HEK293 (cell line): ENCODE measurements around the gene HDLBP.

ENCODE experiments used
- CTCF ChIA-PET: fragments of 350-600 bp; formaldehyde crosslinking; extraction: SDS; loops from one replicate; lab custom pipeline; 2021; ENCODE audit warnings: antibody characterized with exemption; lab: Yijun Ruan, JAX
- POLR2A ChIA-PET: fragments of 300-600 bp; formaldehyde crosslinking; extraction: SDS; loops from one replicate; lab custom pipeline; 2020; ENCODE audit warnings: antibody characterized with exemption, inconsistent platforms; lab: Yijun Ruan, JAX
- H3K27ac ChIP-seq: fragments of 200-500 bp; sonication (Bioruptor generic); 2 replicates; pipeline ENCODE4 v1.5.1; 2014; ENCODE audit warnings: low read depth, low read length, control low read depth, inconsistent platforms; ENCODE audit errors: extremely low read depth
- H3K36me3 ChIP-seq, 2 experiments: fragments of 200-500 bp in 1 of 2; sonication (Bioruptor generic) in 1 of 2; 1 replicate in 1 of 2; 2 replicates in 1 of 2; pipeline ENCODE4 v1.5.1; 2014 to 2017; ENCODE audit warnings: inconsistent platforms in 2 of 2, low read length in 2 of 2; ENCODE audit not compliant: control insufficient read depth in 2 of 2, insufficient read depth in 1 of 2
- H3K4me1 ChIP-seq: fragments of 200-500 bp; sonication (Bioruptor generic); 2 replicates; pipeline ENCODE4 v1.5.1; 2014; ENCODE audit warnings: mild to moderate bottlenecking, low read length, inconsistent platforms; ENCODE audit not compliant: control insufficient read depth, insufficient read depth
- H3K4me3 ChIP-seq: 2 replicates; pipeline ENCODE4 v1.5.1; 2011; ENCODE audit warnings: low read depth, mild to moderate bottlenecking, control low read depth, low read length, moderate library complexity
- H3K9me3 ChIP-seq: fragments of 200-500 bp; sonication (Bioruptor generic); 2 replicates; pipeline ENCODE4 v1.5.1; 2014; ENCODE audit warnings: low read depth, low read length, inconsistent platforms; ENCODE audit not compliant: control insufficient read depth, insufficient read depth
- HOXD13 ChIP-seq: sonication (generic); formaldehyde crosslinking; IDR thresholded peaks from 2 replicates; pipeline ENCODE4 v1.8.0; 2022; ENCODE audit warnings: missing genetic modification reagents, borderline replicate concordance
- KLF8 ChIP-seq: fragments of 450-650 bp; formaldehyde crosslinking; IDR thresholded peaks from 2 replicates; pipeline ENCODE4 v1.5.1; 2016; ENCODE audit warnings: missing biosample characterization, missing genetic modification characterization
- PRDM1 ChIP-seq: fragments of 450-650 bp; formaldehyde crosslinking; IDR thresholded peaks from 2 replicates; pipeline ENCODE4; 2016; ENCODE audit warnings: missing biosample characterization, missing genetic modification characterization
- ZFP69B ChIP-seq: fragments of 450-650 bp; formaldehyde crosslinking; IDR thresholded peaks from 2 replicates; pipeline ENCODE4 v1.5.1; 2016; ENCODE audit warnings: missing biosample characterization, missing genetic modification characterization
- ZNF10 ChIP-seq: fragments of 450-650 bp; formaldehyde crosslinking; IDR thresholded peaks from 2 replicates; pipeline ENCODE4 v1.5.1; 2017; ENCODE audit warnings: missing biosample characterization, missing genetic modification characterization
- ZNF174 ChIP-seq: fragments of 450-650 bp; formaldehyde crosslinking; IDR thresholded peaks from 2 replicates; pipeline ENCODE4 v1.5.0; 2017; ENCODE audit warnings: missing biosample characterization, mild to moderate bottlenecking, missing genetic modification characterization
- ZNF214 ChIP-seq: fragments of 450-650 bp; formaldehyde crosslinking; IDR thresholded peaks from 2 replicates; pipeline ENCODE4 v1.5.1; 2017; ENCODE audit warnings: missing biosample characterization, mild to moderate bottlenecking, missing genetic modification characterization, borderline replicate concordance
- ZNF324 ChIP-seq: fragments of 450-650 bp; formaldehyde crosslinking; IDR thresholded peaks from 2 replicates; pipeline ENCODE4 v1.5.1; 2016; ENCODE audit warnings: missing biosample characterization, missing genetic modification characterization
- ZNF510 ChIP-seq: fragments of 450-650 bp; formaldehyde crosslinking; IDR thresholded peaks from 2 replicates; pipeline ENCODE4 v1.5.1; 2018; ENCODE audit warnings: mild to moderate bottlenecking, missing genetic modification characterization, missing biosample characterization; ENCODE audit not compliant: insufficient replicate concordance
- ZNF529 ChIP-seq: fragments of 450-650 bp; formaldehyde crosslinking; IDR thresholded peaks from 2 replicates; pipeline ENCODE4 v1.5.1; 2017; ENCODE audit warnings: missing genetic modification characterization, missing biosample characterization; ENCODE audit not compliant: insufficient replicate concordance
- ZNF548 ChIP-seq: fragments of 450-650 bp; formaldehyde crosslinking; IDR thresholded peaks from 2 replicates; pipeline ENCODE4 v1.5.1; 2016; ENCODE audit warnings: missing biosample characterization, missing genetic modification characterization
- ZNF837 ChIP-seq: fragments of 450-650 bp; formaldehyde crosslinking; IDR thresholded peaks from 2 replicates; pipeline ENCODE4 v1.5.1; 2016; ENCODE audit warnings: missing biosample characterization, missing genetic modification characterization
- ZNF843 ChIP-seq: fragments of 450-650 bp; formaldehyde crosslinking; IDR thresholded peaks from 2 replicates; pipeline ENCODE4 v1.5.1; 2016; ENCODE audit warnings: missing biosample characterization, missing genetic modification characterization
- TF ChIP-seq, protein P1 (sequence below): fragments of 450-650 bp; formaldehyde crosslinking; IDR thresholded peaks from 2 replicates; pipeline ENCODE4 v1.5.1; 2016; ENCODE audit warnings: missing biosample characterization, missing genetic modification characterization
- TF ChIP-seq, protein P2 (sequence below): fragments of 450-650 bp; formaldehyde crosslinking; IDR thresholded peaks from 2 replicates; pipeline ENCODE4; 2016; ENCODE audit warnings: missing biosample characterization, missing genetic modification characterization
- TF ChIP-seq, protein P3 (sequence below): fragments of 450-650 bp; formaldehyde crosslinking; IDR thresholded peaks from 2 replicates; pipeline ENCODE4 v1.5.1; 2016; ENCODE audit warnings: missing biosample characterization, missing genetic modification characterization
- TF ChIP-seq, protein P4 (sequence below): fragments of 450-650 bp; formaldehyde crosslinking; IDR thresholded peaks from 2 replicates; pipeline ENCODE4 v1.5.1; 2016; ENCODE audit warnings: missing biosample characterization, missing genetic modification characterization
- TF ChIP-seq, protein P5 (sequence below): fragments of 450-650 bp; formaldehyde crosslinking; IDR thresholded peaks from 2 replicates; pipeline ENCODE4 v1.5.1; 2017; ENCODE audit warnings: missing biosample characterization, missing genetic modification characterization
- TF ChIP-seq, protein P6 (sequence below): fragments of 450-650 bp; formaldehyde crosslinking; IDR thresholded peaks from 2 replicates; pipeline ENCODE4 v1.5.1; 2016; ENCODE audit warnings: missing biosample characterization, missing genetic modification characterization

HDLBP gene

DNA sequence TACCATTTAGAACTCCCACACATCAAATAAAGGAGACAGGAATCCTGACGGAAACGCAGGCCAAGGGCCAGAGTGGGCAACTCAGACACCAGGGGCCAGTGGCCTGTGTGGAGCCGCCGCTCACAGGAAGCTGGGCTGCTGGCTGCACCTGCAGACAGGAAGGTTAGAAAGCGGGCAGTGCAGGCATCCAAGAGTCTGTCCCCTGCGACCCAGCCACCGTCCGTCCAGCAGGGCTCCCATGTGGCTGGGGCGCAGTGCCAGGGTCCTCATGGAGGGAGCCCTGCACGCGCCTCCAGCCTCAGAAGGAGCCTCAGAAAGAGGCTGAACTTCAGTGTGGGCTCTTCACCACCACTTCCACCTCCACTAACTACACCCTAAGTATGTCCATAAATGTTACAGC is 129.5 kb downstream of the HDLBP start:
- ChIA-PET POLR2A (no interaction called here), CTCF (no interaction called here)
- H3K4me1 ChIP-seq = no peaks in the 10 kb centered on the region
- no peaks in the 10 kb centered on the region for H3K9me3 ChIP-seq
- H3K36me3 ChIP-seq = peaks cover 0 to 21% of the 10 kb centered on the region in 2 experiments; a peak in 2 of 3 replicates
- no peak for TF ChIP-seq ZNF214
- H3K4me3 ChIP-seq = no peak overlapping the region
- no peak overlapping the region for H3K27ac ChIP-seq

DNA sequence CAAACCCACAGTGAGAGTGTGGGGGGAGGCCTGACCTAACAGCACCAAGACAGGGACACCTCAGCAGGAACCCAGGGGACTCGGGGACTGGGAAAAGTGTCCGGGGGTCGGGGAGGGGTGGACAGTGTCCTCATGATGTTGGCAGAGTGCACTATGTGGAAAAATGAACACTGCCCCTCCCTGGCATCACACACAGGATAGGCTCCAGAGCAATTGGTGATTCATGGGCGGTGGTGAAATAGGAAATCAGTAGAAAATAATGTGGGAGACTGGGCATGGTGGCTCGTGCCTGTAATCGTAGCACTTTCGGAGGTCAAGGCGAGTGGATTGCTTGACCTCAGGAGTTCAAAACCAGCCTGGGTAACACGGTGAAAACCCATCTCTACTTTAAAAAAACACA is 130.6 kb downstream of the HDLBP start:
- H3K9me3 ChIP-seq = no peaks in the 10 kb centered on the region
- no peak overlapping the region for H3K27ac ChIP-seq
- H3K4me3 ChIP-seq = no peak overlapping the region
- no peaks in the 10 kb centered on the region for H3K4me1 ChIP-seq
- ChIA-PET CTCF (no interaction called here), POLR2A (no interaction called here)
- TF ChIP-seq ZNF843 (tag by site-specific recombination) (no peak), ZNF837 (no peak), ZNF510 (tag by site-specific recombination) (no peak), ZNF10 (tag by site-specific recombination) (no peak), PRDM1 (tag by site-specific recombination) (no peak), HOXD13 (CRISPR knock-in tag) (no peak), ZNF548 (tag by site-specific recombination) (no peak)
- TF ChIP-seq, protein P1, sequence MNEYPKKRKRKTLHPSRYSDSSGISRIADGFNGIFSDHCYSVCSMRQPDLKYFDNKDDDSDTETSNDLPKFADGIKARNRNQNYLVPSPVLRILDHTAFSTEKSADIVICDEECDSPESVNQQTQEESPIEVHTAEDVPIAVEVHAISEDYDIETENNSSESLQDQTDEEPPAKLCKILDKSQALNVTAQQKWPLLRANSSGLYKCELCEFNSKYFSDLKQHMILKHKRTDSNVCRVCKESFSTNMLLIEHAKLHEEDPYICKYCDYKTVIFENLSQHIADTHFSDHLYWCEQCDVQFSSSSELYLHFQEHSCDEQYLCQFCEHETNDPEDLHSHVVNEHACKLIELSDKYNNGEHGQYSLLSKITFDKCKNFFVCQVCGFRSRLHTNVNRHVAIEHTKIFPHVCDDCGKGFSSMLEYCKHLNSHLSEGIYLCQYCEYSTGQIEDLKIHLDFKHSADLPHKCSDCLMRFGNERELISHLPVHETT (tag by site-specific recombination) = no peak
- TF ChIP-seq, protein P2, sequence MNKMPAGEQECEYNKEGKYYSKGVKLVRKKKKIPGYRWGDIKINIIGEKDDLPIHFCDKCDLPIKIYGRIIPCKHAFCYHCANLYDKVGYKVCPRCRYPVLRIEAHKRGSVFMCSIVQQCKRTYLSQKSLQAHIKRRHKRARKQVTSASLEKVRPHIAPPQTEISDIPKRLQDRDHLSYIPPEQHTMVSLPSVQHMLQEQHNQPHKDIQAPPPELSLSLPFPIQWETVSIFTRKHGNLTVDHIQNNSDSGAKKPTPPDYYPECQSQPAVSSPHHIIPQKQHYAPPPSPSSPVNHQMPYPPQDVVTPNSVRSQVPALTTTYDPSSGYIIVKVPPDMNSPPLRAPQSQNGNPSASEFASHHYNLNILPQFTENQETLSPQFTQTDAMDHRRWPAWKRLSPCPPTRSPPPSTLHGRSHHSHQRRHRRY (tag by site-specific recombination) = no peak
- TF ChIP-seq, protein P3, sequence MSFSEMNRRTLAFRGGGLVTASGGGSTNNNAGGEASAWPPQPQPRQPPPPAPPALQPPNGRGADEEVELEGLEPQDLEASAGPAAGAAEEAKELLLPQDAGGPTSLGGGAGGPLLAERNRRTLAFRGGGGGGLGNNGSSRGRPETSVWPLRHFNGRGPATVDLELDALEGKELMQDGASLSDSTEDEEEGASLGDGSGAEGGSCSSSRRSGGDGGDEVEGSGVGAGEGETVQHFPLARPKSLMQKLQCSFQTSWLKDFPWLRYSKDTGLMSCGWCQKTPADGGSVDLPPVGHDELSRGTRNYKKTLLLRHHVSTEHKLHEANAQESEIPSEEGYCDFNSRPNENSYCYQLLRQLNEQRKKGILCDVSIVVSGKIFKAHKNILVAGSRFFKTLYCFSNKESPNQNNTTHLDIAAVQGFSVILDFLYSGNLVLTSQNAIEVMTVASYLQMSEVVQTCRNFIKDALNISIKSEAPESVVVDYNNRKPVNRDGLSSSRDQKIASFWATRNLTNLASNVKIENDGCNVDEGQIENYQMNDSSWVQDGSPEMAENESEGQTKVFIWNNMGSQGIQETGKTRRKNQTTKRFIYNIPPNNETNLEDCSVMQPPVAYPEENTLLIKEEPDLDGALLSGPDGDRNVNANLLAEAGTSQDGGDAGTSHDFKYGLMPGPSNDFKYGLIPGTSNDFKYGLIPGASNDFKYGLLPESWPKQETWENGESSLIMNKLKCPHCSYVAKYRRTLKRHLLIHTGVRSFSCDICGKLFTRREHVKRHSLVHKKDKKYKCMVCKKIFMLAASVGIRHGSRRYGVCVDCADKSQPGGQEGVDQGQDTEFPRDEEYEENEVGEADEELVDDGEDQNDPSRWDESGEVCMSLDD (tag by site-specific recombination) = no peak
- H3K36me3 ChIP-seq = peaks cover 0 to 21% of the 10 kb centered on the region in 2 experiments; a peak in 2 of 3 replicates

DNA sequence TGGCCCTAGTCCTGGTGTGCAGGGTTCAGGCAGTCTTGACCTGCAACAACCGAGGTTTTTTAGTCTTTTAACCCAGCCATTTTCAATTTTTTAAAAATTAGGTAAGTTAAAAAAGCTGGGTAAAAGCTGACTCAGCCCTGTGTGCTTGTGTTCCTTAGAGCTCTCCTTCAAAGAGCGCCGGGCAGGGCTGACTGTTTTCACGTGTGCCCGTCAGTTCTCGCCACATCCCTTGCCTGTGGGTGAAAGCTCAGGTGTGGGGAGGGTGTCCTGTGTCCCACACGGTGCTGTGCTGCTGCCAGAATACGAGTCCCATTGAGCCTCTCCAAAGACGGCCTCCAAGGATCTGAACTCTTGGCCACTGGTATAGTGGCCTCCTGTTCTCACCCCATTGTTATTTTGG is 132.3 kb downstream of the HDLBP start:
- Histone ChIP-seq H3K36me3 (peaks cover 0 to 21% of the 10 kb centered on the region in 2 experiments; a peak in 2 of 3 replicates), H3K27ac (no peak overlapping the region)
- TF ChIP-seq ZNF174 (tag by site-specific recombination) (no peak), KLF8 (tag by site-specific recombination) (no peak), ZNF529 (no peak), ZFP69B (tag by site-specific recombination) (no peak), ZNF324 (no peak)
- TF ChIP-seq, protein P4, sequence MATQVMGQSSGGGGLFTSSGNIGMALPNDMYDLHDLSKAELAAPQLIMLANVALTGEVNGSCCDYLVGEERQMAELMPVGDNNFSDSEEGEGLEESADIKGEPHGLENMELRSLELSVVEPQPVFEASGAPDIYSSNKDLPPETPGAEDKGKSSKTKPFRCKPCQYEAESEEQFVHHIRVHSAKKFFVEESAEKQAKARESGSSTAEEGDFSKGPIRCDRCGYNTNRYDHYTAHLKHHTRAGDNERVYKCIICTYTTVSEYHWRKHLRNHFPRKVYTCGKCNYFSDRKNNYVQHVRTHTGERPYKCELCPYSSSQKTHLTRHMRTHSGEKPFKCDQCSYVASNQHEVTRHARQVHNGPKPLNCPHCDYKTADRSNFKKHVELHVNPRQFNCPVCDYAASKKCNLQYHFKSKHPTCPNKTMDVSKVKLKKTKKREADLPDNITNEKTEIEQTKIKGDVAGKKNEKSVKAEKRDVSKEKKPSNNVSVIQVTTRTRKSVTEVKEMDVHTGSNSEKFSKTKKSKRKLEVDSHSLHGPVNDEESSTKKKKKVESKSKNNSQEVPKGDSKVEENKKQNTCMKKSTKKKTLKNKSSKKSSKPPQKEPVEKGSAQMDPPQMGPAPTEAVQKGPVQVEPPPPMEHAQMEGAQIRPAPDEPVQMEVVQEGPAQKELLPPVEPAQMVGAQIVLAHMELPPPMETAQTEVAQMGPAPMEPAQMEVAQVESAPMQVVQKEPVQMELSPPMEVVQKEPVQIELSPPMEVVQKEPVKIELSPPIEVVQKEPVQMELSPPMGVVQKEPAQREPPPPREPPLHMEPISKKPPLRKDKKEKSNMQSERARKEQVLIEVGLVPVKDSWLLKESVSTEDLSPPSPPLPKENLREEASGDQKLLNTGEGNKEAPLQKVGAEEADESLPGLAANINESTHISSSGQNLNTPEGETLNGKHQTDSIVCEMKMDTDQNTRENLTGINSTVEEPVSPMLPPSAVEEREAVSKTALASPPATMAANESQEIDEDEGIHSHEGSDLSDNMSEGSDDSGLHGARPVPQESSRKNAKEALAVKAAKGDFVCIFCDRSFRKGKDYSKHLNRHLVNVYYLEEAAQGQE = no peak
- TF ChIP-seq, protein P5, sequence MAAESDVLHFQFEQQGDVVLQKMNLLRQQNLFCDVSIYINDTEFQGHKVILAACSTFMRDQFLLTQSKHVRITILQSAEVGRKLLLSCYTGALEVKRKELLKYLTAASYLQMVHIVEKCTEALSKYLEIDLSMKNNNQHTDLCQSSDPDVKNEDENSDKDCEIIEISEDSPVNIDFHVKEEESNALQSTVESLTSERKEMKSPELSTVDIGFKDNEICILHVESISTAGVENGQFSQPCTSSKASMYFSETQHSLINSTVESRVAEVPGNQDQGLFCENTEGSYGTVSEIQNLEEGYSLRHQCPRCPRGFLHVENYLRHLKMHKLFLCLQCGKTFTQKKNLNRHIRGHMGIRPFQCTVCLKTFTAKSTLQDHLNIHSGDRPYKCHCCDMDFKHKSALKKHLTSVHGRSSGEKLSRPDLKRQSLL (tag by site-specific recombination) = no peak
- TF ChIP-seq, protein P6, sequence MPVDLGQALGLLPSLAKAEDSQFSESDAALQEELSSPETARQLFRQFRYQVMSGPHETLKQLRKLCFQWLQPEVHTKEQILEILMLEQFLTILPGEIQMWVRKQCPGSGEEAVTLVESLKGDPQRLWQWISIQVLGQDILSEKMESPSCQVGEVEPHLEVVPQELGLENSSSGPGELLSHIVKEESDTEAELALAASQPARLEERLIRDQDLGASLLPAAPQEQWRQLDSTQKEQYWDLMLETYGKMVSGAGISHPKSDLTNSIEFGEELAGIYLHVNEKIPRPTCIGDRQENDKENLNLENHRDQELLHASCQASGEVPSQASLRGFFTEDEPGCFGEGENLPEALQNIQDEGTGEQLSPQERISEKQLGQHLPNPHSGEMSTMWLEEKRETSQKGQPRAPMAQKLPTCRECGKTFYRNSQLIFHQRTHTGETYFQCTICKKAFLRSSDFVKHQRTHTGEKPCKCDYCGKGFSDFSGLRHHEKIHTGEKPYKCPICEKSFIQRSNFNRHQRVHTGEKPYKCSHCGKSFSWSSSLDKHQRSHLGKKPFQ = no peak
- TF ChIP-seq, all 188 proteins: peak for 0
- CTCF ChIA-PET = no interaction called here
- POLR2A ChIA-PET = no interaction called here
- H3K4me3 ChIP-seq = no peak overlapping the region
- H3K9me3 ChIP-seq = no peaks in the 10 kb centered on the region
- no peaks in the 10 kb centered on the region for H3K4me1 ChIP-seq
